Measurements from ENCODE around the gene ARID5B. TPM values are rescaled to one million over a fixed set of nuclear protein-coding genes. Genes with fewer than 3 reads are reported as not detected.

ARID5B gene
- total RNA-seq, 1 donor from 2014 or later, result 36.9 TPM

DNA sequence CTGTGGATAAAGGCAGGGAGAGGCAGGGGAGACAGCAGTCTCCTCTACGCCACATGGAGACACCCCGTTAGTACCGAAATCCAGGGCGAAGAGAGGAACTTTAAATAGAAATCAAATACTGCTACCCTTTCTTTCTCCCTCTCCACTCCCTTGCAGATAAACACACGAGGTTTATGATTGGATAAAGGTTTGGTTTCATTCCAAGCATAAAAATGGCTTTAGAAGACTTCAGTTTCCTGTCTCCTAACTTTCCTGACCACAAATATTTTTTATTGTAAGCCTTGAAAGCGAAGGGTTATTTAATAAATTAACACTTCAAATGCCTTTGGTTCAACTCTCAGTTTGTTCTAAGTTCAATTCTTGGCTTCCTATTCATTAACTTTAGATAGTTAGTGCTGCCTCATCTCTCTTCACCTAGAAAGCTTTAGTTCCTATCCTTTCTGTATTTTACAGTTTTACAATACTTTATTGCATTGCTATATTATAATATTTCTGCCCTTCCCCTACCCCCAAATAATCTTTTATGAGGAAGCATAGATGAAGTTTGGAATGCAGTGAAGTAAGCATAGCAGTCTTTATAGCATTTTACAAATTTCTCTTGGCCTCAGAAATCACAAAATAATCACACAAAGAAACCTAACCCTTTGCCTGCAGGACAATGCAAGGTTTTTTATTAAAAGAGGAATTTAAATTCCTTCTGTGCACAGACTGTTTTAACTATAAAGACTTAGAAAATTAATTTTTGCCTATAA, 31.5 kb upstream of the ARID5B start:
- H3K36me3 Mint-ChIP-seq, result no peaks in the 10 kb centered on the region
- no peak overlapping the region for H3K4me3 Mint-ChIP-seq

DNA sequence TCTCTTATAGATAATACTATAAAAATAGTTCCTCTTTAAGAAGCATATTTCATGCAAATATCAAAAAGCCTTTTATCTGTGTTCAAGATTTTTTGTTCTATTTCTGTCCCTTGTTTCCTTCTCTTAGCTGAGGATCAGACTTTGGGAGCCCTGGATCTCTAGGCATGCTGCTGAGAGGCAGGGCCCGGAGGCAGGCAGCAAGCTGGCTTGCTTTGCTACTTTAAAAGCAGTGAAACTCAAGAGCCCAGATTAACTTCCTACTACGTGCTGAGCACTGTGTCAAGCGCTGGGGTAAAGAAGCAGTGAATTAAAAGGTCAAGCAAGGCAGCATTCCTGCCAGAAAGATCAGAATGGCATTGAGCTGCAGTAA, 31.0 kb upstream of the ARID5B start:
- Mint-ChIP-seq H3K27ac (no peak overlapping the region), H3K4me1 (ENCODE audit: unreplicated experiment) (peaks cover 17% of the 10 kb centered on the region), H3K4me3 (no peak overlapping the region), H3K27me3 (no peaks in the 10 kb centered on the region), H3K36me3 (peaks cover 4% of the 10 kb centered on the region), H3K9me3 (no peaks in the 10 kb centered on the region)
- DNase-seq (ENCODE audit: extremely low spot score, unreplicated experiment), result no peak
- TF ChIP-seq, protein P1, sequence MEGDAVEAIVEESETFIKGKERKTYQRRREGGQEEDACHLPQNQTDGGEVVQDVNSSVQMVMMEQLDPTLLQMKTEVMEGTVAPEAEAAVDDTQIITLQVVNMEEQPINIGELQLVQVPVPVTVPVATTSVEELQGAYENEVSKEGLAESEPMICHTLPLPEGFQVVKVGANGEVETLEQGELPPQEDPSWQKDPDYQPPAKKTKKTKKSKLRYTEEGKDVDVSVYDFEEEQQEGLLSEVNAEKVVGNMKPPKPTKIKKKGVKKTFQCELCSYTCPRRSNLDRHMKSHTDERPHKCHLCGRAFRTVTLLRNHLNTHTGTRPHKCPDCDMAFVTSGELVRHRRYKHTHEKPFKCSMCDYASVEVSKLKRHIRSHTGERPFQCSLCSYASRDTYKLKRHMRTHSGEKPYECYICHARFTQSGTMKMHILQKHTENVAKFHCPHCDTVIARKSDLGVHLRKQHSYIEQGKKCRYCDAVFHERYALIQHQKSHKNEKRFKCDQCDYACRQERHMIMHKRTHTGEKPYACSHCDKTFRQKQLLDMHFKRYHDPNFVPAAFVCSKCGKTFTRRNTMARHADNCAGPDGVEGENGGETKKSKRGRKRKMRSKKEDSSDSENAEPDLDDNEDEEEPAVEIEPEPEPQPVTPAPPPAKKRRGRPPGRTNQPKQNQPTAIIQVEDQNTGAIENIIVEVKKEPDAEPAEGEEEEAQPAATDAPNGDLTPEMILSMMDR (conservative IDR thresholded peaks at IDR 0.05), result no peak

More for the DNA sequence above, 31.5 kb upstream of the ARID5B start:
- Mint-ChIP-seq H3K4me1 (ENCODE audit: unreplicated experiment) (peaks cover 21% of the 10 kb centered on the region), H3K27me3 (no peaks in the 10 kb centered on the region), H3K27ac (peak overlapping the region; percentile 8), H3K9me3 (no peaks in the 10 kb centered on the region)
- TF ChIP-seq, protein P1 (conservative IDR thresholded peaks at IDR 0.05), result no peak
- DNase-seq (ENCODE audit: extremely low spot score, unreplicated experiment), result no peak

DNA sequence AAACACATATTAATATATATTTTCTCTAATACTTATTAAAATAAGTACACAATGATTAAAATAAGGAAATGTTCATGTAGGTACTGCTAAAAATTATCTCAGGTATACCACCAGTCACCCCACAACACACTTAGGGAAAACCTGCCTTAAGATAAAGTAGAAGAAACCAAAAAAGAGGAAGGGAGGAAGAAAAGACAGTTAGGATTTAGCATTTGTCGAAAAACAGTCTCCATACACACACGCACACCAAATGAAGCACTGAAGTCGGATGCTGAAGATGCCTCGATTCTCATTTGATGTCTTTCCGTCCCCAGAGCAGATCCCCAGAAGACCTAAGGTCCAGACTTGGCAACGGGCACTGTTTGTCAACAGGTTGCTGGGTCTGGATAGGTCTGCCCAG, 30.0 kb upstream of the ARID5B start:
- H3K27ac Mint-ChIP-seq, result no peak overlapping the region
- no peaks in the 10 kb centered on the region for H3K9me3 Mint-ChIP-seq
- no peaks in the 10 kb centered on the region for H3K27me3 Mint-ChIP-seq
- TF ChIP-seq, protein P1 (conservative IDR thresholded peaks at IDR 0.05), result no peak
- DNase-seq (ENCODE audit: extremely low spot score, unreplicated experiment), result no peak
- H3K36me3 Mint-ChIP-seq, result peaks cover 4% of the 10 kb centered on the region
- H3K4me1 Mint-ChIP-seq (ENCODE audit: unreplicated experiment), result peaks cover 17% of the 10 kb centered on the region
- H3K4me3 Mint-ChIP-seq, result no peak overlapping the region

DNA sequence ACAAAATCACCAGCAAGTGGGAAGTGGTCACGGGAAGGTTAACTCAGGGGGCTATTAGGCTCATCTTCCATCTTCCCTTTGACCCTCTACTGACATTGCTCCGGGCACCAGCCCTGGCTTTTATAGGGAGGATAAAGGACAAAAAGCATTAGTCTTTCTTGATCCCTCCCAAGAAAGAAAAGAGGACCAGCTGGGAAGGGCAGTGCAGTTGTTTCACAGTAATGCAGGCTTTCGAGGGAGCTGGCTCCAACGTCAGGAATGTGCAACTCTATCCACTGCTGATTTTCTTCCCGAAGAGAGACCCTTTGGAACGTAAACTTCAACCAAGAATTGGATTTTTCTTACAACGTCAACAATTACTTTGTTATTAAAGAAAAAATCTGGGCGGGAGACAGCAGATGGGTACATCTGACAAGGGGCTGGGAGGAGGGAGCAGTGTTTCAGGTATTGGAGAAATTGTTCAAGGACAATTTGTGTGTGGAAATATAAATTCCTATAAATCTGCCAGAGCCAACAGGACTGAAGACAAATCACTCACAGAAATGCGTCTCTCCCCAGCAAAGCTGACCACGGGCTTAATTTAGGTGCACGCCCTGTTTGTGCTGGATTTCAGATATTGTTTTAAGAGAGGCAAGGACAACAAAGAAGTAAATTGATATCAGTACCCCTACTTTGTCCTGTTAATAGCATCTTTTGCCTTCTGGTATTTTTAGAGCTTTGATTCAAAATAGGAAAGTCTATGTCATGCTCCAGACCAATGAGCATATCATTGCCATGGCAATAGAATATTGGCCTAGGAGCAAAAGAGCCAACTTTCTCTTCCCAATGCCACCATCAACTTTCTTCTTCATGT, 23.4 kb upstream of the ARID5B start:
- Mint-ChIP-seq H3K27me3 (no peaks in the 10 kb centered on the region), H3K36me3 (peaks cover 4% of the 10 kb centered on the region), H3K27ac (peak overlapping the region; percentile 50), H3K4me3 (peak overlapping the region; percentile 11), H3K9me3 (peaks cover 12% of the 10 kb centered on the region), H3K4me1 (ENCODE audit: unreplicated experiment) (peaks cover 30% of the 10 kb centered on the region)
- TF ChIP-seq, protein P1 (conservative IDR thresholded peaks at IDR 0.05), result no peak
- DNase-seq (ENCODE audit: extremely low spot score, unreplicated experiment), result no peak

DNA sequence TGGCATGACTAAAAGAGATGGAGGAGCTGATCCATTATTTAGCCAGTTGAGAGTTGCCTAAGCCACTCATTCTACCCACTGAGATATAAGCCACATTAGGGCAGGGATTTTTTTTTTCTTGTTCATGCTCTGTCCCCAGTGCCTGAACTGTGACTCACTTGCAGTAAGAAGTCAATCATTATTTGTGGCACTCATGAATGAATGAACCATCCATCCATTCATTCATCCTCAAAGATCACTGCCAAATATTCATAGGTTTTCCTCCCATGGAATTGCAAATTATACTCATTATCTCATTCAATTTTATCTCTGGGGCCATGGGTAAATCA, 22.8 kb upstream of the ARID5B start:
- peaks cover 4% of the 10 kb centered on the region for H3K36me3 Mint-ChIP-seq
- H3K27me3 Mint-ChIP-seq, result no peaks in the 10 kb centered on the region
- H3K4me1 Mint-ChIP-seq (ENCODE audit: unreplicated experiment), result peaks cover 27% of the 10 kb centered on the region
- DNase-seq (ENCODE audit: extremely low spot score, unreplicated experiment), result no peak
- TF ChIP-seq, protein P1 (conservative IDR thresholded peaks at IDR 0.05), result no peak
- H3K4me3 Mint-ChIP-seq, result peak overlapping the region; percentile 11
- no peak overlapping the region for H3K27ac Mint-ChIP-seq
- H3K9me3 Mint-ChIP-seq, result peaks cover 15% of the 10 kb centered on the region
